Sigmoid colon (tissue), 7 donors: ENCODE data around the gene CCNL1. TPM values are rescaled to one million over a fixed set of nuclear protein-coding genes. Genes with fewer than 3 reads are reported as not detected.
A peak's percentile ranks its signal among the peaks of the same experiment; 100 is the strongest.

Experiments used
- DNase-seq: peaks from one replicate; pipeline ENCODE4 v3.0.0-alpha.2; 2019
- H3K27ac ChIP-seq, 4 donors: fragments of 200-600 bp; sonication (generic); one replicate each; pipeline ENCODE4 v1.5.1; 2016 to 2019; ENCODE audit warnings: mild to moderate bottlenecking in 1 of 4
- H3K27me3 ChIP-seq, 3 donors: fragments of 200-600 bp; sonication (generic); one replicate each; pipeline ENCODE4 v1.5.1; 2019; ENCODE audit warnings: mild to moderate bottlenecking in 1 of 3
- H3K36me3 ChIP-seq, 4 donors: fragments of 200-600 bp; sonication (generic); one replicate each; pipeline ENCODE4 v1.5.1; 2016 to 2019
- H3K4me1 ChIP-seq, 4 donors: fragments of 200-600 bp; sonication (generic); one replicate each; pipeline ENCODE4 v1.5.1; 2017 to 2019
- H3K4me3 ChIP-seq, 4 donors: fragments of 200-600 bp; sonication (generic); one replicate each; pipeline ENCODE4 v1.5.1; 2017 to 2019; ENCODE audit warnings: mild to moderate bottlenecking in 2 of 4, moderate library complexity in 1 of 4
- H3K9me3 ChIP-seq, 4 donors: fragments of 200-600 bp in 3 of 4; sonication (generic) in 3 of 4; one replicate each; pipeline versions ENCODE4 v1.5.1 to v1.6.1; 2013 to 2019
- CTCF ChIP-seq, 4 experiments: fragments of 450-650 bp in 3 of 4; fragments of 200-600 bp in 1 of 4; IDR thresholded peaks; one replicate each; pipeline ENCODE4 v1.5.1; 2016 to 2019; ENCODE audit warnings: antibody characterized with exemption in 4 of 4, mild to moderate bottlenecking in 3 of 4, moderate library complexity in 2 of 4
- EP300 ChIP-seq, 4 donors: sonication (generic); formaldehyde crosslinking; IDR thresholded peaks; one replicate each; pipeline ENCODE4 v1.6.1; 2017; ENCODE audit warnings: antibody characterized with exemption in 4 of 4
- POLR2A ChIP-seq, 2 donors: fragments of 450-650 bp; IDR thresholded peaks; one replicate each; pipeline ENCODE4 v1.6.1; 2016; ENCODE audit warnings: antibody characterized with exemption in 2 of 2, mild to moderate bottlenecking in 2 of 2, moderate library complexity in 2 of 2
- POLR2AphosphoS5 ChIP-seq, 4 donors: sonication (generic); formaldehyde crosslinking; IDR thresholded peaks; one replicate each; pipeline ENCODE4 v1.6.1; 2017; ENCODE audit warnings: antibody characterized with exemption in 4 of 4
- WGBS, 2 donors: extraction: QIAGEN DNeasy Blood & Tissue Kit; methylation state at CpG; one replicate each; pipeline ENCODE4 v1.1.7; 2013; 5-methylcytosine and 5-hydroxymethylcytosine counted together
- intact Hi-C: fragments of 100-400 bp; cut with DNase I; formaldehyde crosslinking; loops from one replicate; pipeline ENCODE4 v1.15.1; 2023
- polyA plus RNA-seq, 3 donors: library from polyadenylated mRNA; stranded (reverse); fragments of 200-250 nt; gene quantifications; one replicate each; pipeline ENCODE4 v1.2.3, GENCODE V29; 2013
- total RNA-seq, 4 donors: library from RNA; depleted of rRNA; stranded (reverse); fragments of >200 nt; gene quantifications; one replicate each; pipeline ENCODE4 v1.1.0, GENCODE V29; 2016
- donor health status: healthy with polysubstance abuse.
- donor health status: Bipolar disorder and iron deficiency.
- donor health status: healthy.

Gene CCNL1
- total and polyA plus RNA-seq, 7 donors: 25.2 to 403 (median 110) TPM

DNA sequence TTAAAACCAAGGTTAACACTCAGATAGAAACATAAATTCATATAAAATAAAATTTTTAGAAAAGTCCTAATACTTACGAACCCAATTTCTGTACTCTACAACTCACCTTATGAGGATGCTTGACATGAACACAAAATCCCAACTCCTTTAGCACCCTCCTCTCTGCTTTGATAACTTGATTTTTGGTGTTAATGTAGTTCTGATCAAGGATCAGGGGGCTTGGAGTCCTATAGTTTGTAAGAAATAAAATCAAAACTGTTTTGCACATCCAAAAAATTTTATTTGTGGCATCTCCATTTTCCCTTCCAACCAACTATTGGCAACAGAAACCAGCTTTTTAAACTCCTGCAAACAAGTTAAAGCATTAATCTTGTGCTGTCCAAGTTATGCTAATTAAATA is 7.0 kb downstream of the CCNL1 start:
- no peaks in the 10 kb centered on the region for H3K9me3 ChIP-seq
- no peak for TF ChIP-seq CTCF (IDR thresholded peaks at IDR 0.05)
- no peak for TF ChIP-seq EP300 (IDR thresholded peaks at IDR 0.05)
- no peak for TF ChIP-seq POLR2A (IDR thresholded peaks at IDR 0.05)
- TF ChIP-seq POLR2AphosphoS5 (IDR thresholded peaks at IDR 0.05): no peak
- H3K4me1 ChIP-seq: peaks cover 0 to 53% (median 45%) of the 10 kb centered on the region in 4 donors
- intact Hi-C loops: loop anchor here (10.0 kb wide), 1 partner anchor 1298 kb away; the partner anchor contains the start of gene SLC33A1
- no peaks in the 10 kb centered on the region for H3K27me3 ChIP-seq
- WGBS, 2 donors: 91 to 94% methylated on average over 1 of the region's 1 CpG
- peak overlapping the region in 2 of 4 donors; percentile 31 to 52 for H3K27ac ChIP-seq
- H3K36me3 ChIP-seq: peaks cover 25 to 99% (median 64%) of the 10 kb centered on the region in 4 donors
- DNase-seq: no peak
- no peak overlapping the region for H3K4me3 ChIP-seq

DNA sequence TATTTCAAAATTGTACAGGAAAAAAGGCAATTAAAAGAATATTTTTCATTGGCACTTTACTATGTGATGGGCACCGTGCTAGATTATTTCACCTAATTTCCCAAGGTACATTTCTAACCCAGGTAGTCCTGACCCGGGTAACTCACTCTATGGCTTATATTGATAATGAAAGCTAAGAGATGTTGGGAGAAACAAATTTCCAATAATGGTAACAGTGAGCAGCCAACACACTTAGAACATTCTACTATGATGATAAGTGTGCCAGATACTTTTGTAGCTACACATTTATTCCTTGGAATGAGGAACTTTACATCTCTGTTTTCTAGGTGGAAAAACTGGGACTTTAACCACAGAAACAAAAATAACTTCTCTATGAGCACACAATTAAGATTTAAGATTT is 7.5 kb downstream of the CCNL1 start:
- Histone ChIP-seq H3K36me3 (peaks cover 28 to 99% (median 65%) of the 10 kb centered on the region in 4 donors), H3K4me3 (no peak overlapping the region), H3K27ac (peak overlapping the region in 1 of 4 donors; percentile 31), H3K27me3 (no peaks in the 10 kb centered on the region), H3K9me3 (no peaks in the 10 kb centered on the region), H3K4me1 (peaks cover 0 to 48% (median 40%) of the 10 kb centered on the region in 4 donors)
- intact Hi-C loops: loop anchor here (10.0 kb wide), 1 partner anchor 1298 kb away; the partner anchor contains the start of gene SLC33A1
- no peak for DNase-seq
- TF ChIP-seq POLR2AphosphoS5 (IDR thresholded peaks at IDR 0.05): no peak
- 88 to 94% methylated on average over 2 of the region's 2 CpGs for WGBS, 2 donors

GRCh38 chr3:157151627-157152026 is 8.3 kb downstream of the CCNL1 start:
- 84 to 92% methylated on average over 2 of the region's 2 CpGs for WGBS, 2 donors
- peaks cover 0 to 40% (median 32%) of the 10 kb centered on the region in 4 donors for H3K4me1 ChIP-seq

GRCh38 chr3:157151151-157151550 is 8.8 kb downstream of the CCNL1 start:
- peaks cover 0 to 36% (median 27%) of the 10 kb centered on the region in 4 donors for H3K4me1 ChIP-seq
- H3K27ac ChIP-seq: no peak overlapping the region
- H3K27me3 ChIP-seq: no peaks in the 10 kb centered on the region
- H3K36me3 ChIP-seq: peaks cover 29 to 99% (median 57%) of the 10 kb centered on the region in 4 donors
- H3K4me3 ChIP-seq: no peak overlapping the region
- TF ChIP-seq CTCF (IDR thresholded peaks at IDR 0.05) (no peak), POLR2A (IDR thresholded peaks at IDR 0.05) (no peak), EP300 (IDR thresholded peaks at IDR 0.05) (no peak), POLR2AphosphoS5 (IDR thresholded peaks at IDR 0.05) (no peak)
- intact Hi-C loops: loop anchor here (10.0 kb wide), 1 partner anchor 1296 kb away; the partner anchor contains the start of gene SLC33A1
- no peaks in the 10 kb centered on the region for H3K9me3 ChIP-seq
- 91 to 99% methylated on average over 1 of the region's 1 CpG for WGBS, 2 donors
- no peak for DNase-seq

More at GRCh38 chr3:157151627-157152026, 8.3 kb downstream of the CCNL1 start:
- no peak overlapping the region for H3K4me3 ChIP-seq
- no peaks in the 10 kb centered on the region for H3K27me3 ChIP-seq
- H3K36me3 ChIP-seq: peaks cover 29 to 99% (median 60%) of the 10 kb centered on the region in 4 donors
- H3K9me3 ChIP-seq: no peaks in the 10 kb centered on the region
- no peak for DNase-seq
- no peak overlapping the region for H3K27ac ChIP-seq
- intact Hi-C loops: loop anchor here (10.0 kb wide), 1 partner anchor 1297 kb away; the partner anchor contains the start of gene SLC33A1
- TF ChIP-seq POLR2A (IDR thresholded peaks at IDR 0.05): no peak
- no peak for TF ChIP-seq EP300 (IDR thresholded peaks at IDR 0.05)
- no peak for TF ChIP-seq CTCF (IDR thresholded peaks at IDR 0.05)
- TF ChIP-seq POLR2AphosphoS5 (IDR thresholded peaks at IDR 0.05): no peak

GRCh38 chr3:157149136-157149696 is 10.7 kb downstream of the CCNL1 start:
- no peak overlapping the region for H3K27ac ChIP-seq
- H3K4me3 ChIP-seq: no peak overlapping the region
- TF ChIP-seq POLR2A (IDR thresholded peaks at IDR 0.05) (no peak), CTCF (IDR thresholded peaks at IDR 0.05) (no peak), EP300 (IDR thresholded peaks at IDR 0.05) (no peak)
- intact Hi-C loops: no loop called here
- 90% methylated on average over 5 of the region's 5 CpGs for WGBS, 2 donors
- H3K27me3 ChIP-seq: no peaks in the 10 kb centered on the region
- H3K36me3 ChIP-seq: peaks cover 33 to 100% (median 63%) of the 10 kb centered on the region in 4 donors
- no peaks in the 10 kb centered on the region for H3K9me3 ChIP-seq
- no peak for DNase-seq
- peaks cover 0 to 16% (median 8%) of the 10 kb centered on the region in 4 donors for H3K4me1 ChIP-seq
